ENCODE results near the gene TAX1BP1.

TAX1BP1 gene

DNA sequence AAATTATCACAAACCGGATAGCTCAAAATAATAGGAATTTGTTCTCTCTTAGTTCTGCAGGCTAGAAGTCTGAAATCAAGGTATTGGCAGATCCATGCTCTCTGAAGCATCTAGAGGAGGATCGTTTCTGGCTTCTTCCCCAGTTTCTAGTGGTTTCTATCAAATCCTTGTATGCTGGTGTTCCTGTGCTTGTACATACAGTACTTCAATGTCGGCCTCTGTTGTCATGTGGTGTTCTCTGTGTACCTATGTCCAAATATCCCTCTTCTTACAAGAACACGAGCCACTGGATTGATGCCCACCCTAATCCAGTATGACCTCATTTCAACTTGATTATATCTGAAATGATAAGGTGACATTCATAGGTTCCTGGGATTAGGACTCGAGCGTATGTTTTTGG lies 9.8 kb upstream of the TAX1BP1 start:
- DNase-seq (ENCODE audit: low read depth), result no peak
- no peak overlapping the region for H3K4me3 ChIP-seq (ENCODE audit: low read depth, low read length)
- TF ChIP-seq, protein P1, sequence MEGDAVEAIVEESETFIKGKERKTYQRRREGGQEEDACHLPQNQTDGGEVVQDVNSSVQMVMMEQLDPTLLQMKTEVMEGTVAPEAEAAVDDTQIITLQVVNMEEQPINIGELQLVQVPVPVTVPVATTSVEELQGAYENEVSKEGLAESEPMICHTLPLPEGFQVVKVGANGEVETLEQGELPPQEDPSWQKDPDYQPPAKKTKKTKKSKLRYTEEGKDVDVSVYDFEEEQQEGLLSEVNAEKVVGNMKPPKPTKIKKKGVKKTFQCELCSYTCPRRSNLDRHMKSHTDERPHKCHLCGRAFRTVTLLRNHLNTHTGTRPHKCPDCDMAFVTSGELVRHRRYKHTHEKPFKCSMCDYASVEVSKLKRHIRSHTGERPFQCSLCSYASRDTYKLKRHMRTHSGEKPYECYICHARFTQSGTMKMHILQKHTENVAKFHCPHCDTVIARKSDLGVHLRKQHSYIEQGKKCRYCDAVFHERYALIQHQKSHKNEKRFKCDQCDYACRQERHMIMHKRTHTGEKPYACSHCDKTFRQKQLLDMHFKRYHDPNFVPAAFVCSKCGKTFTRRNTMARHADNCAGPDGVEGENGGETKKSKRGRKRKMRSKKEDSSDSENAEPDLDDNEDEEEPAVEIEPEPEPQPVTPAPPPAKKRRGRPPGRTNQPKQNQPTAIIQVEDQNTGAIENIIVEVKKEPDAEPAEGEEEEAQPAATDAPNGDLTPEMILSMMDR (IDR thresholded peaks at IDR 0.05; ENCODE audit: low read depth, low read length), result no peak
- TF ChIP-seq MYC (IDR thresholded peaks at IDR 0.05; ENCODE audit: low read depth, low read length), result no peak
- TF ChIP-seq, protein P2, sequence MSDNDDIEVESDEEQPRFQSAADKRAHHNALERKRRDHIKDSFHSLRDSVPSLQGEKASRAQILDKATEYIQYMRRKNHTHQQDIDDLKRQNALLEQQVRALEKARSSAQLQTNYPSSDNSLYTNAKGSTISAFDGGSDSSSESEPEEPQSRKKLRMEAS (IDR thresholded peaks at IDR 0.05; ENCODE audit: low read depth, low read length), result no peak
- TF ChIP-seq POLR2A (IDR thresholded peaks at IDR 0.05; ENCODE audit: extremely low read depth, insufficient read length), result no peak

DNA sequence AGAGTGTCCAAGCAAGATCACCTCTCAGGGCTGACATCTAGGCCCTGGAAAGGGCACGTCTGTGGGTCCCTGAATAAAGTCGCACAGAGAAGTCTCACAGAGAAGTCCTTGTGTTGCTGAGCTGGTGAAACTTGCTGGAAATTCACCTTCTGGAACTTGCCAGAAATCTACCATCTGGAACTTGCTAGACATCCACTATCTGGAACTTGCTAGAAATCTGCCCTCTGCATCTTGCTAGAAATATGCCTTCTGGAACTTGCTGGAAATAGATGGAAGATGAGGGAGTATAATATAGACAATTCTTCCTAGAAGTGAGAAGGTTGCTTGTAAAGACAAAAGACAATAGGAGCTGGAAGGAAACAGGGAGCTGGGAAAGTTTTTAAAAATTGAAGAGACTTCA lies 5.4 kb upstream of the TAX1BP1 start:
- no peak overlapping the region for H3K4me3 ChIP-seq (ENCODE audit: low read depth, low read length)
- no peak for DNase-seq (ENCODE audit: low read depth)
- TF ChIP-seq MYC (IDR thresholded peaks at IDR 0.05; ENCODE audit: low read depth, low read length) (no peak), POLR2A (IDR thresholded peaks at IDR 0.05; ENCODE audit: extremely low read depth, insufficient read length) (no peak)
- TF ChIP-seq, protein P1 (IDR thresholded peaks at IDR 0.05; ENCODE audit: low read depth, low read length), result no peak
- TF ChIP-seq, protein P2 (IDR thresholded peaks at IDR 0.05; ENCODE audit: low read depth, low read length), result no peak

DNA sequence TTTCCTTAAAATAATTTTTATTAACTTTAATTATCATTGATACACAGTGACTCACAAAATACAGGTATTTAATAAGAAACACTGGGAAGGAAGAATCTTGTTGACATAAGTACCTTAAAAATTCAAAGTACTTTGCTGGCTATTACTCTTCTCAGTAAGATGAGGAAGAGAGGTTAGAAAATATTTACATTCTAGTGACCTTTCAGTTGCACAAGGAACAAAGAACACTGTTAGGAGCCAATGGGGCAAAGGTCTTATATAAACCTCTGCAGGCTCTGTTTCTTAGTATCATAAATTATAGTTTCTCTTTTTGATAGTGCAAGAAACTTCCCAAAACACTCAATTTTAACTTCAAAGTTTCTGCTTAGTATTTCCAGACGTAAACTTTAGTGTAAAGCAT lies 4.8 kb upstream of the TAX1BP1 start:
- no peak overlapping the region for H3K4me3 ChIP-seq (ENCODE audit: low read depth, low read length)
- DNase-seq (ENCODE audit: low read depth), result no peak
- TF ChIP-seq, protein P2 (IDR thresholded peaks at IDR 0.05; ENCODE audit: low read depth, low read length), result no peak
- TF ChIP-seq MYC (IDR thresholded peaks at IDR 0.05; ENCODE audit: low read depth, low read length), result no peak
- TF ChIP-seq, protein P1 (IDR thresholded peaks at IDR 0.05; ENCODE audit: low read depth, low read length), result no peak
- no peak for TF ChIP-seq POLR2A (IDR thresholded peaks at IDR 0.05; ENCODE audit: extremely low read depth, insufficient read length)

DNA sequence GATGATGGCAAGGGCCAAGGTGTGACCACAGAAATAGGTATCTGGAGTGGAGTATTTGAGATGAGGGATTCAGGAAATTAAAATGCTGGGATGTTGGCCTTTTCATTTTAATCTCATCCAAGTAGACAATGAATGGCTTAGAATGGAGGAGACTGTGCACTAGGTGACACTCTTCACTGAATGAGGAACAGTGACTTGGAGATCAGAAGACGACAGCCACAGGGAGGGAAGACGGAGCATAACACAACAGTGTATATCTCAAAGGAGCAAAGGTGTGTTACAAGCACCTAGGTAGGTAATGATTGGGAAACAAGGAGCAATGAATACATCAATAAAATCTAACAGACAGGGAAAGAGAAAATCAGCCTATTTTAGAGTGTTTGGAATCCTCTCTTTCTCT lies 4.1 kb upstream of the TAX1BP1 start:
- DNase-seq (ENCODE audit: low read depth), result no peak
- TF ChIP-seq, protein P2 (IDR thresholded peaks at IDR 0.05; ENCODE audit: low read depth, low read length), result no peak
- no peak for TF ChIP-seq POLR2A (IDR thresholded peaks at IDR 0.05; ENCODE audit: extremely low read depth, insufficient read length)
- no peak for TF ChIP-seq MYC (IDR thresholded peaks at IDR 0.05; ENCODE audit: low read depth, low read length)
- TF ChIP-seq, protein P1 (IDR thresholded peaks at IDR 0.05; ENCODE audit: low read depth, low read length), result no peak
- no peak overlapping the region for H3K4me3 ChIP-seq (ENCODE audit: low read depth, low read length)

DNA sequence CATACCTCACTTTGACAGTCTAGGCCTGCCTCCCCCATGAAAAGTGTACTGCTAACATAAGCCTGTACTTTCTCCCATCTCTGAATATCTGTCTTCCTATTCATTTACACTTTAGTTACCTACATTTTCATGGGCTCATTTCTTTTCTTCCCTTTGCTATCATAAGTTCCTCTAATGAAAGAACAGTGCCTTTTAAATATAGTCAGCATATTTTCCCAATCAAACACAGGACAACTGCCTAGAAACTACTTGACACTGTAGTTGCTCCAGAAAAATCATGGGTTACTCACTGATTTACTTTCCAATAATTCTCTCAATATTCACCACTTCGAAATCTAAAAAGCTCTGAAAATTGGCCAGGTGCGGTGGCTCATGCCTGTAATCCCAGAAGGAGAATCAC lies 2.8 kb upstream of the TAX1BP1 start:
- no peak overlapping the region for H3K4me3 ChIP-seq (ENCODE audit: low read depth, low read length)
- no peak for DNase-seq (ENCODE audit: low read depth)
- TF ChIP-seq POLR2A (IDR thresholded peaks at IDR 0.05; ENCODE audit: extremely low read depth, insufficient read length), result no peak
- no peak for TF ChIP-seq MYC (IDR thresholded peaks at IDR 0.05; ENCODE audit: low read depth, low read length)
- TF ChIP-seq, protein P1 (IDR thresholded peaks at IDR 0.05; ENCODE audit: low read depth, low read length), result no peak
- TF ChIP-seq, protein P2 (IDR thresholded peaks at IDR 0.05; ENCODE audit: low read depth, low read length), result no peak

DNA sequence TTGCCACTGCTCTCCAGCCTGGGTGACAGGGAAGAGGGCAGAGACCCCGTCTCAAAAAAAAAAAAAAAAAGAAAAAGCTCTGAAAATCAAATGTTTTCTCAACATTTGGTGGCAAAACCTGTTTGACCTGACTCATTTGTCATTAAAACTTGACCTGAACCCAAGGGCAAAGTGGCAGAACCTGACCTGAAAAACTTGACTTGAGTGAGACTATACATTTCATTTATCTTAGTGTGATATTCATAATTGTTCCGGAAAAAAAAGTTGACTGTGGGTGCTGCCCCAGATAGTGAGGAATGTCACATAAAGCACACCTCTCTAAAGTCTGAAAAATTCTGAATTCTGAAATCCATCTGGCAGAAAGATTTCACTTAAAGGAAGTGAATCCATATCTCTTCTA lies 2.3 kb upstream of the TAX1BP1 start:
- TF ChIP-seq, protein P2 (IDR thresholded peaks at IDR 0.05; ENCODE audit: low read depth, low read length), result no peak
- TF ChIP-seq, protein P1 (IDR thresholded peaks at IDR 0.05; ENCODE audit: low read depth, low read length), result no peak
- TF ChIP-seq MYC (IDR thresholded peaks at IDR 0.05; ENCODE audit: low read depth, low read length) (no peak), POLR2A (IDR thresholded peaks at IDR 0.05; ENCODE audit: extremely low read depth, insufficient read length) (no peak)
- H3K4me3 ChIP-seq (ENCODE audit: low read depth, low read length), result no peak overlapping the region
- no peak for DNase-seq (ENCODE audit: low read depth)

Measured in NB4 (cell line).